Fibroblast of lung (primary cell): Measurements from ENCODE around the gene PCDH1.

Experiments
- CTCF ChIP-seq, 2 donors: IDR thresholded peaks in 1 of 2; conservative IDR thresholded peaks in 1 of 2; 1 replicate in 1 of 2; 2 replicates in 1 of 2; pipeline ENCODE4 v1.5.1; 2011 to 2012; ENCODE audit warnings: low read length in 2 of 2, control low read depth in 1 of 2, inconsistent platforms in 1 of 2, low read depth in 1 of 2, mild to moderate bottlenecking in 1 of 2
- EZH2 ChIP-seq: IDR thresholded peaks from 2 replicates; pipeline ENCODE4 v1.5.1; 2012; ENCODE audit warnings: low read length, control low read depth, mild to moderate bottlenecking; ENCODE audit errors: missing control alignments

GRCh38 chr5:141879941-141880738 is 1.9 kb upstream of the PCDH1 start:
- TF ChIP-seq CTCF (conservative IDR thresholded peaks at IDR 0.05 in 1 of 2, IDR thresholded peaks at IDR 0.05 in 1 of 2; ENCODE audit: low read depth in 1 of 2, low read length in 2 of 2) (no peak), EZH2 (peak; percentile 37)
